Measurements from ENCODE around the gene URB1.

URB1 gene

GRCh38 chr21:32422064-32422463 lies 29.3 kb upstream of the URB1 start (continued):
- TF ChIP-seq, protein P1, sequence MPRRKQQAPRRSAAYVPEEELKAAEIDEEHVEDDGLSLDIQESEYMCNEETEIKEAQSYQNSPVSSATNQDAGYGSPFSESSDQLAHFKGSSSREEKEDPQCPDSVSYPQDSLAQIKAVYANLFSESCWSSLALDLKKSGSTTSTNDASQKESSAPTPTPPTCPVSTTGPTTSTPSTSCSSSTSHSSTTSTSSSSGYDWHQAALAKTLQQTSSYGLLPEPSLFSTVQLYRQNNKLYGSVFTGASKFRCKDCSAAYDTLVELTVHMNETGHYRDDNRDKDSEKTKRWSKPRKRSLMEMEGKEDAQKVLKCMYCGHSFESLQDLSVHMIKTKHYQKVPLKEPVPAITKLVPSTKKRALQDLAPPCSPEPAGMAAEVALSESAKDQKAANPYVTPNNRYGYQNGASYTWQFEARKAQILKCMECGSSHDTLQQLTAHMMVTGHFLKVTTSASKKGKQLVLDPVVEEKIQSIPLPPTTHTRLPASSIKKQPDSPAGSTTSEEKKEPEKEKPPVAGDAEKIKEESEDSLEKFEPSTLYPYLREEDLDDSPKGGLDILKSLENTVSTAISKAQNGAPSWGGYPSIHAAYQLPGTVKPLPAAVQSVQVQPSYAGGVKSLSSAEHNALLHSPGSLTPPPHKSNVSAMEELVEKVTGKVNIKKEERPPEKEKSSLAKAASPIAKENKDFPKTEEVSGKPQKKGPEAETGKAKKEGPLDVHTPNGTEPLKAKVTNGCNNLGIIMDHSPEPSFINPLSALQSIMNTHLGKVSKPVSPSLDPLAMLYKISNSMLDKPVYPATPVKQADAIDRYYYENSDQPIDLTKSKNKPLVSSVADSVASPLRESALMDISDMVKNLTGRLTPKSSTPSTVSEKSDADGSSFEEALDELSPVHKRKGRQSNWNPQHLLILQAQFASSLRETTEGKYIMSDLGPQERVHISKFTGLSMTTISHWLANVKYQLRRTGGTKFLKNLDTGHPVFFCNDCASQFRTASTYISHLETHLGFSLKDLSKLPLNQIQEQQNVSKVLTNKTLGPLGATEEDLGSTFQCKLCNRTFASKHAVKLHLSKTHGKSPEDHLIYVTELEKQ (tag by site-specific recombination; IDR thresholded peaks at IDR 0.05; ENCODE audit: borderline replicate concordance): no peak
- TF ChIP-seq ZNF133 (tag by site-specific recombination; IDR thresholded peaks at IDR 0.05) (no peak), ZNF174 (tag by site-specific recombination; IDR thresholded peaks at IDR 0.05) (no peak), ZSCAN30 (tag by site-specific recombination; IDR thresholded peaks at IDR 0.05) (no peak), GLIS2 (tag by site-specific recombination; IDR thresholded peaks at IDR 0.05) (no peak), ZNF112 (tag by site-specific recombination; IDR thresholded peaks at IDR 0.05) (no peak), ZNF121 (tag by site-specific recombination; IDR thresholded peaks at IDR 0.05) (0 out of 2 replicates have a peak, but pooled peaks have one; percentile 3), ZNF664 (tag by site-specific recombination; IDR thresholded peaks at IDR 0.05) (no peak), SP7 (tag by site-specific recombination; IDR thresholded peaks at IDR 0.05) (no peak)
- TF ChIP-seq, protein P2, sequence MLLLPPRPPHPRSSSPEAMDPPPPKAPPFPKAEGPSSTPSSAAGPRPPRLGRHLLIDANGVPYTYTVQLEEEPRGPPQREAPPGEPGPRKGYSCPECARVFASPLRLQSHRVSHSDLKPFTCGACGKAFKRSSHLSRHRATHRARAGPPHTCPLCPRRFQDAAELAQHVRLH (tag by site-specific recombination; IDR thresholded peaks at IDR 0.05): no peak

GRCh38 chr21:32418146-32418545 lies 25.3 kb upstream of the URB1 start:
- no peaks in the 10 kb centered on the region for H3K9me3 ChIP-seq (ENCODE audit: control insufficient read depth, insufficient read depth, low read depth, low read length)
- H3K27ac ChIP-seq (ENCODE audit: extremely low read depth, low read depth, low read length): no peak overlapping the region
- TF ChIP-seq HOXD13 (CRISPR knock-in tag; IDR thresholded peaks at IDR 0.05; ENCODE audit: borderline replicate concordance): no peak
- TF ChIP-seq ZEB2 (tag by site-specific recombination; IDR thresholded peaks at IDR 0.05): no peak
- no peak for TF ChIP-seq KLF8 (tag by site-specific recombination; IDR thresholded peaks at IDR 0.05)
- TF ChIP-seq ZNF221 (tag by site-specific recombination; IDR thresholded peaks at IDR 0.05; ENCODE audit: borderline replicate concordance): no peak
- no peak for TF ChIP-seq REPIN1 (tag by site-specific recombination; IDR thresholded peaks at IDR 0.05; ENCODE audit: low read depth)
- ChIA-PET CTCF (interaction anchor here (0.6 kb wide), 3 partner anchors 10 to 174 kb away, joined by 3 to 5 read pairs (median 3); no protein-coding TSS in a partner anchor), POLR2A (no interaction called here)
- H3K4me1 ChIP-seq (ENCODE audit: control insufficient read depth, insufficient read depth, low read length): peaks cover 12% of the 10 kb centered on the region
- H3K4me3 ChIP-seq (ENCODE audit: low read depth, low read length): no peak overlapping the region
- no peaks in the 10 kb centered on the region for H3K36me3 ChIP-seq (ENCODE audit: control insufficient read depth in 2 of 2, insufficient read depth in 1 of 2, low read length in 2 of 2)

- CTCF ChIA-PET: interaction anchor here (0.6 to 2.7 kb wide), 8 partner anchors 7 to 367 kb away, joined by 3 to 28 read pairs (median 4); no protein-coding TSS in a partner anchor
- Histone ChIP-seq H3K4me1 (ENCODE audit: control insufficient read depth, insufficient read depth, low read length) (peaks cover 13% of the 10 kb centered on the region), H3K4me3 (ENCODE audit: low read depth, low read length) (no peak overlapping the region), H3K36me3 (ENCODE audit: control insufficient read depth in 2 of 2, insufficient read depth in 1 of 2, low read length in 2 of 2) (no peaks in the 10 kb centered on the region), H3K27ac (ENCODE audit: extremely low read depth, low read depth, low read length) (no peak overlapping the region), H3K9me3 (ENCODE audit: control insufficient read depth, insufficient read depth, low read depth, low read length) (no peaks in the 10 kb centered on the region)
- POLR2A ChIA-PET: interaction anchor here (0.7 to 1.1 kb wide), 3 partner anchors 41 to 1894 kb away, joined by 3 to 10 read pairs (median 3); no protein-coding TSS in a partner anchor
- peak; percentile 94 for TF ChIP-seq ZSCAN4 (tag by site-specific recombination; IDR thresholded peaks at IDR 0.05)
- peak; percentile 66 for TF ChIP-seq PRDM1 (tag by site-specific recombination; IDR thresholded peaks at IDR 0.05)
- peak; percentile 96 for TF ChIP-seq ZNF341 (tag by site-specific recombination; IDR thresholded peaks at IDR 0.05; ENCODE audit: low read depth)
- no peak for TF ChIP-seq WT1 (tag by site-specific recombination; IDR thresholded peaks at IDR 0.05)
- TF ChIP-seq, protein P3, sequence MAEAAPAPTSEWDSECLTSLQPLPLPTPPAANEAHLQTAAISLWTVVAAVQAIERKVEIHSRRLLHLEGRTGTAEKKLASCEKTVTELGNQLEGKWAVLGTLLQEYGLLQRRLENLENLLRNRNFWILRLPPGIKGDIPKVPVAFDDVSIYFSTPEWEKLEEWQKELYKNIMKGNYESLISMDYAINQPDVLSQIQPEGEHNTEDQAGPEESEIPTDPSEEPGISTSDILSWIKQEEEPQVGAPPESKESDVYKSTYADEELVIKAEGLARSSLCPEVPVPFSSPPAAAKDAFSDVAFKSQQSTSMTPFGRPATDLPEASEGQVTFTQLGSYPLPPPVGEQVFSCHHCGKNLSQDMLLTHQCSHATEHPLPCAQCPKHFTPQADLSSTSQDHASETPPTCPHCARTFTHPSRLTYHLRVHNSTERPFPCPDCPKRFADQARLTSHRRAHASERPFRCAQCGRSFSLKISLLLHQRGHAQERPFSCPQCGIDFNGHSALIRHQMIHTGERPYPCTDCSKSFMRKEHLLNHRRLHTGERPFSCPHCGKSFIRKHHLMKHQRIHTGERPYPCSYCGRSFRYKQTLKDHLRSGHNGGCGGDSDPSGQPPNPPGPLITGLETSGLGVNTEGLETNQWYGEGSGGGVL (tag by site-specific recombination; IDR thresholded peaks at IDR 0.05): no peak
- no peak for TF ChIP-seq ZBTB7A (tag by site-specific recombination; IDR thresholded peaks at IDR 0.05; ENCODE audit: low read depth)
- TF ChIP-seq ZBTB48 (tag by site-specific recombination; IDR thresholded peaks at IDR 0.05): peak; percentile 100
Measured at GRCh38 chr21:32415451-32416398, 22.9 kb upstream of the URB1 start.

All from HEK293 (cell line).